DMS 273 treated with DMSO at 0.1 percent for 48 hours (cell line): ENCODE data around the gene DUS3L.

Experiments
- DNase-seq: peaks from one replicate; lab custom pipeline; 2025; lab: John Stamatoyannopoulos, UW

DUS3L gene

GRCh38 chr19:5821521-5822180, 30.7 kb upstream of the DUS3L start:
- no peak for DNase-seq

- DNase-seq: no peak
Measured at GRCh38 chr19:5820785-5821184, 29.8 kb upstream of the DUS3L start.

GRCh38 chr19:5818594-5818993, 27.6 kb upstream of the DUS3L start:
- no peak for DNase-seq

- DNase-seq: no peak
Measured at GRCh38 chr19:5817218-5817617, 26.3 kb upstream of the DUS3L start.

- DNase-seq: no peak
Measured at GRCh38 chr19:5814852-5815246, 23.9 kb upstream of the DUS3L start.

- DNase-seq: no peak
Measured at GRCh38 chr19:5814123-5814851, 23.3 kb upstream of the DUS3L start.

- DNase-seq: no peak
Measured at GRCh38 chr19:5811117-5811516, 20.2 kb upstream of the DUS3L start.

GRCh38 chr19:5809469-5809868, 18.5 kb upstream of the DUS3L start:
- DNase-seq: no peak

- DNase-seq: no peak
Measured at GRCh38 chr19:5809053-5809452, 18.1 kb upstream of the DUS3L start.

GRCh38 chr19:5808120-5808816, 17.3 kb upstream of the DUS3L start:
- DNase-seq: no peak

GRCh38 chr19:5806905-5807304, 15.9 kb upstream of the DUS3L start:
- no peak for DNase-seq

- no peak for DNase-seq
Measured at GRCh38 chr19:5806133-5806489, 15.1 kb upstream of the DUS3L start.

GRCh38 chr19:5805462-5806132, 14.6 kb upstream of the DUS3L start:
- peak; percentile 32 for DNase-seq

- no peak for DNase-seq
Measured at GRCh38 chr19:5804516-5805461, 13.8 kb upstream of the DUS3L start, which contains the start of gene NRTN. Gene NRTN (plus strand): TSS chr19:5805067. CDS start chr19:5824166, 19,099 bp downstream.

GRCh38 chr19:5803752-5804515, 13.0 kb upstream of the DUS3L start:
- peak; percentile 88 for DNase-seq

GRCh38 chr19:5803441-5803751, 12.4 kb upstream of the DUS3L start:
- DNase-seq: no peak

- peak; percentile 56 for DNase-seq
Measured at GRCh38 chr19:5801796-5802619, 11.0 kb upstream of the DUS3L start.

GRCh38 chr19:5800361-5801270, 9.7 kb upstream of the DUS3L start:
- no peak for DNase-seq
